HG03135 (cell line): ENCODE data around the gene HERC2.

ENCODE experiments used
- ATAC-seq: cut with Tn5 transposase; IDR thresholded peaks from one replicate; pipeline ENCODE4 v1.9.1; 2021; ENCODE audit warnings: mild to moderate bottlenecking, moderate library complexity; ENCODE audit not compliant: unreplicated experiment

Gene HERC2

DNA sequence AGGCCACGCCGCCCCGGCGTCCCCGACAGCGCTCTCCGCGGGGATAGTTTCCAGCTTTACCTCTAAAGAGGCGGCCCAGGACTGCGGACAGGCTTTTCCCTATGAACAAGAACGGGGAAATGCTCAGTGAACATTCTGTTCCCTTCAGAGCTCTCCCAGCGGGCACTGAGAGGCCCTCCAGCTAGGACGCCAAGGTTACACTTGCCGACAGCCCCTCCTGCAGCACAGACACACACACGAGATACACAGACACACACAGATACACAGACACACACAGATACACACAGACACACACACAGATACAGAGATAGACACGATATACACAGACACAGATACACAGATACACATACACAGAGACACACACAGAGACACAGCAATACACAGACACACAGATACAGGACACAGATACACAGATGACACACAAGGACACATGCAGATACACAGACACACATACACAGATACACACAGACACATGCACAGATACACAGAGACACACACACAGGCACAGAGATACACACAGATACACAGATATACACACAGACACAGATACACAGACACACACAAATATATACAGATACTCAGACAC, 222.3 kb downstream of the HERC2 start:
- ATAC-seq = no peak

DNA sequence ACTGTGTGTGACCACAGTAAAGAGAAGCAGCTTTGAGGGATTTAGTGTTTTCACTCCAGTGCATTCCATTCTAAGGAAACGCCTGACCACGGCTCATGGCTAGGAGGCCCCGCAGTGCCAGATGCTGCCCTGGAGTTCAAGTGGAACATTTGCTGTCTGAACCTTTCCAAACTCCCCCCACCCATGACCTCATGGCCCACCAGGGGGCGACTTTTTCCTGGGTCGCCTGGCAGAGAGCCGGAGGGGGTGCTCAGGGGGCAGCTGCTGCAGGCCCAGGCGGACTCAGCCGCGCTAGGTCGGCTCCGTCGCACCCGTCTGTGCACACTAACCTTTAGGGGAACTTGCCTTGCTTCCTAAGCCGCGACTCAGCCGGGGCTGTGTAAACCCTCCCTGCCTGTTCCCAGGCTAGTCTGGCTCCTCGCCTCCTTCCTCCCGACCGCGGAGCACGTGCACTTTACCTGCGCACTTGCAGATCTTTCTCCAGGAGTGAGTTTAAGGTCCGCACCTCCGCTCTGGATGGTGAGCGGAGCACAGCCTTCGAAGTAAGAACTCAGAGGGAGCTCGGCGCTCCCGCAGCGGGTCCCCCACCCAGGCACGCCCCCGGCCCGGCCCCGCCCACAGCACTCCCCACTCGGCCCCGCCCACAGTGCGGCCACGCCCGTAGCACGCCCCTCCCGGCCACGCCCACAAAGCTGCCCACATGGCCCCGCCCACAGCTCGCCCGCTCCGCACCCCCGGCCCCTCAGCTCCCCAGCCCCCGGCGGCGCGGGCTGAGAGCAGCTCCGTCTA, 223.0 kb downstream of the HERC2 start, which contains the start of gene OCA2:
Gene OCA2, minus strand, starts transcription at position 550 of the 789 bp plus-strand sequence. CDS start 17,441 bp downstream, outside the sequence.
- no peak for ATAC-seq

DNA sequence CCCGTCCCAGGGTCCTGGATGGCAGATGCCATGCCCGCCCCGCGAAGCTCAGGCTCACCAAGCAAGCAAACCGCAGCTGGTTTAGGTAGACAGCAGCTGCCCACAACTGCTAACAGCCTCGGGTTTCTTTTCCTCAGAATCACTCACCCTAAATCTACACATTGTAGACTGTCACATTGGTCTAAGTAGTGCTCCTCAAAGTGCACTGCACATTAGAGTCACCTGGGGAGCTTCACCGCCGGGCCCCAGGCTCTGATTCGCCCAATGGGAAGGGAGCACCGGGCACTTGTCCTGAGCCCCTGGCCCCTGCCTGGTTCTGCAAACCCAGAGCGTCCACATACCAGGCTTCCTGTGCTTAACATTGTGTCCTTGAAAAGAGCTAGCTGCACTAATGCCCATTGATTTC, 223.6 kb downstream of the HERC2 start:
- no peak for ATAC-seq

DNA sequence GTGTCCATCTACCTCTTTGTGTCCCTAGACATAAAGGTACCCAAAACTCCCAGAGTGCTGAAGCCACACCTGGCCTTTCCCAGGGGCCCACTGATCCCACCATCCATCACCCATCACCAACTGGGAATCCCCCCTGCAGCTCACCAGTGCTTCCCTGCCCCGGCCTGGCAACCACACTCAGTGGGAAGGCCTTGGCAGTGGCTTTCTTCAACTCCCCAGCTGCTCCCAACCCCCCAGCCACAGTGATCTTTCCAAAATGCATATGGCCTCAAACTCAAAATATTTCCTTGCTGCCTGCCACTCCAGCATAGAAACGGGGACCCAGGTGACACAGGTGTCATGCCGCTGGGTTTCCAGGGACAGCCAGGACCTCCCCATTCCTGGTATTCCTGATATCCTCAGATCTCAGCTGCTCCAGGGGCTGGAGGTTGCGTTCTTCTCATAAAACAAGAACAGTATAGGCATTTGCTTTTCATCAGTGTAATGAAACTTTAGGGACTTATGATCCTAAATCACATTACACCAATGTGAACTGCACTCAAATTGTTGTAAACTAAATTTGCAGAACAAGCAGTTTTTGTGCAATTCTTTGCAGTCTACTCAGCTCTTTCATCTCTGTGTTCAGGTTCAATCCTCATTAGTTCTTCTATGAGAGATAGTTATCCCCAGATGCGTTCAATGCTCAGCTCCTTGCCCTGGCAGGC, 224.2 kb downstream of the HERC2 start:
- no peak for ATAC-seq

GRCh38 chr15:28096670-28097431, 225.1 kb downstream of the HERC2 start:
- ATAC-seq = no peak

GRCh38 chr15:28096411-28096669, 225.6 kb downstream of the HERC2 start:
- no peak for ATAC-seq

DNA sequence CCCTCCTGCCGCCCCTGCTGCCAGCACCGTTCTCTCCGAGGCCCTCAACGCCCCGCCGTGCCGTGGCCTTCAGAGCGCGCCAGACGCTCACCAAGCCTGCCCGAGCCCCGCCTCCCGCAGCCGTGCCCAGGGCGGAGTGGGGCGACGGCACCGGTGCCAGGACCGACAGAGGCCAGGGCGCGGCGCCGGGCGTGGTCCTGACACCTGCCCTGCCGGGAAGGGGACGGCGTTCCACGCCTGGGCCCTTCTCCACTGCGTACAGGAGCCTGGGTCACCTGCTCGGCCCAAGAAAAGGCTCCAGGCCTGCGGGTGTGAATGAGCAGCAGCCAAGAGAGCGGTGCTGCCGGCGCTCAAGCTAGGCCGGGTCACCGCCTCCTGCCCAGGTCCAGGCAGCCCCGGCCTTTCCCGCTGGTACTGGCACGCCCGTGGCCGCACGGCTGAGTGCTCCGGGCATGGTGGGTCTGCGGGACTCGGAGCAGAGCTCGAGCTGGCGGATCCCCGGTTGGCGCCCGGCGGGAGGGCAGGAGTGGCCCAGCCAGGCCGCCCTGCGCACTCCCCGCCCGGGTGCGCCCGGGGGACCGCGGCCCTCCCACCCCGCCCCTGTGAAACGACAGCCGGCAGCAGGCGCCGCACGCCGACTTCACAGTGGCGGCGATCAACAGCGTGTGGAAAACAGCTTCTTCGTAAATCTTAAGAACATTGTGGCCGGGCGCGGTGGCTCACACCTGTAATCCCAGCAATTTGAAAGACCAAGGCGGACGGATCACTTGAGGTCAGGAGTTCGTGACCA, 227.1 kb downstream of the HERC2 start:
- no peak for ATAC-seq

GRCh38 chr15:28093752-28094535, 228.0 kb downstream of the HERC2 start:
- ATAC-seq = no peak

DNA sequence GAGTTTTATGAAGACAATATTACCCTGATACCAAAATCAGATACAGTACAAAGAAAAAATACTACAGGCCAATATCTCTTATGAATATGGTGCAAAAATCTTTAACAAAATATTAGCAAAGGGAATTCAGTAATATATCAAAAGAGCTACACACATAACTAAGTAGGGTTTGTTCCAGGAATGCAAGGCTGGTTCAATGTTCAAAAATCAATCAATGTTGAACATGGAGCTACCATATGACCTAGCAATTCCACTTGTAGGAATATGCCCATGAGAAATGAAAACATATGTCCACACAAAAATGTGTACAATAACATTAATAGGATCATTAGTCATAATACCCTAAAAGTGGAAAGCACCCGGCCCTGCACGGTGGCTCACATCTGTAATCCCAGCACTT, 230.7 kb downstream of the HERC2 start:
- ATAC-seq = no peak

- ATAC-seq = peak; percentile 100
Measured at GRCh38 chr15:28086175-28086703, 235.7 kb downstream of the HERC2 start.

GRCh38 chr15:28085489-28086174, 236.3 kb downstream of the HERC2 start:
- no peak for ATAC-seq

GRCh38 chr15:28084547-28084946, 237.4 kb downstream of the HERC2 start:
- no peak for ATAC-seq

GRCh38 chr15:28082891-28083684, 238.9 kb downstream of the HERC2 start:
- no peak for ATAC-seq

- no peak for ATAC-seq
Measured at GRCh38 chr15:28081594-28081993, 240.4 kb downstream of the HERC2 start.

DNA sequence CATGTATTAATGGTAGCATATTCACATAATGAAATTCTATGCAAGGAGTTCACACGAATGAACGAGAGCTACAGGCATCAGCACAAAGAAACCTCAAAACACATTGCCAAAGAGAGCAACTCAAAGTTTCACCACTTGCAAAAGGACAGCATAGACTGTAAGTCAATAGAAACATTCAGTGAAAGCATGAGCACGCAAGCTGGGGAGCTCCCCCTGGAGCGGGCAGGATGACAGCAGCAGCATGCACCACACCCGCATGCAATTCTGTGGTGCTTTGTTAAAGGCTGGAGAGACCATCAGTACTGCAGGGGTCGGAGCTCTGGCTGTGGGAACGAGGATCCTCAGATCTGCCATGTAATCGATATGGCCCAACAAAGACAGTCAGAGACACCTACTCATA, 241.6 kb downstream of the HERC2 start:
- ATAC-seq = no peak

- ATAC-seq = no peak
Measured at GRCh38 chr15:28079313-28079969, 242.5 kb downstream of the HERC2 start.

- ATAC-seq = no peak
Measured at GRCh38 chr15:28078191-28078719, 243.7 kb downstream of the HERC2 start.
